GM06990 (cell line): ENCODE results near the gene RFTN1.

Experiments used
- DNase-seq: peaks from one replicate; pipeline ENCODE4 v3.0.0-alpha.2; 2011; ENCODE audit not compliant: insufficient read length; ENCODE audit errors: extremely low read depth
- H3K27me3 ChIP-seq: replicated peaks from 2 replicates; pipeline ENCODE4 v1.6.0; 2011; ENCODE audit warnings: low read length; ENCODE audit not compliant: control insufficient read depth, insufficient read depth
- H3K36me3 ChIP-seq: 2 replicates; pipeline ENCODE4 v1.5.1; 2011; ENCODE audit warnings: low read length; ENCODE audit not compliant: control insufficient read depth, insufficient read depth
- H3K4me3 ChIP-seq: replicated peaks from 2 replicates; pipeline ENCODE4 v1.5.1; 2011; ENCODE audit warnings: low read depth, mild to moderate bottlenecking, control low read depth, low read length
- TF ChIP-seq, protein P1 (sequence below): IDR thresholded peaks from 2 replicates; pipeline ENCODE4 v1.5.1; 2011; ENCODE audit warnings: low read length, control low read depth, mild to moderate bottlenecking, inconsistent platforms; ENCODE audit not compliant: insufficient read depth, poor library complexity, severe bottlenecking

The RFTN1 gene

DNA sequence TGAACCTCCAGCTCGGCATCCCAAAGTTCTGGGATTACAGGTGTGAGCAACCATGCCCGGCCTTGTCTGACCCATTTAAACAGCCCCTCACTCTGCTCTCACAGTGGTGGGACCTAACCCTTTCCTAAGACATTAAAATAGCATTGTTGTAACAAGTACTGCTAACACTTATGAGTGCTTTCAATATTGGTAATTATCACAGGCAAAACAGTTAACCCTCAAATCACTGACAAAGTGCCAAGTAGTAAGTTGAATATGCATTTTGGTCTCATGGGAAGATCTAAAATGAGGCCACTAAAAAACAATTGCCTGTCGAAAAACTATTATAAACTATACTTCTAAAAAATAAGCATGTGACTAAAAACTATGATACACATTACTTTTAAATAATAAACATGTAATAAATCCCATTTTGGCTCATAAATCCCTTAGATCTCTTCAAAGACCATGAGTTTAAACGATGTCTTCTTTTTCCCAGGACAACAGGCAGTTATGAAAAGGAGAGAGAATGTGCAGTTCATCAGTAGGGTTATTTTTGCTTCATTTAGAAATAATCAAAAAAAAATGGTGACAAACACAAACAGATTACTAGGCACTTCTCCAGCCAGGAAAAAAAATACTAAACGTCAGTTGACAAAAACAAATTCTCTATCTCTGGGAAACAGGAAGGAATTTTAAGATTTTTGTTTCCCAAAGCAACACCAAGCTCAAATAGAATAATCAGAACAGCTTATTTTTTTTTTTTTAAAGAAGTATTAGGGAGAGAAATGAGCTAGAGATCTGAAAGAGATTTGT, 95.4 kb downstream of the RFTN1 start:
- DNase-seq, result no peak
- TF ChIP-seq, protein P1, sequence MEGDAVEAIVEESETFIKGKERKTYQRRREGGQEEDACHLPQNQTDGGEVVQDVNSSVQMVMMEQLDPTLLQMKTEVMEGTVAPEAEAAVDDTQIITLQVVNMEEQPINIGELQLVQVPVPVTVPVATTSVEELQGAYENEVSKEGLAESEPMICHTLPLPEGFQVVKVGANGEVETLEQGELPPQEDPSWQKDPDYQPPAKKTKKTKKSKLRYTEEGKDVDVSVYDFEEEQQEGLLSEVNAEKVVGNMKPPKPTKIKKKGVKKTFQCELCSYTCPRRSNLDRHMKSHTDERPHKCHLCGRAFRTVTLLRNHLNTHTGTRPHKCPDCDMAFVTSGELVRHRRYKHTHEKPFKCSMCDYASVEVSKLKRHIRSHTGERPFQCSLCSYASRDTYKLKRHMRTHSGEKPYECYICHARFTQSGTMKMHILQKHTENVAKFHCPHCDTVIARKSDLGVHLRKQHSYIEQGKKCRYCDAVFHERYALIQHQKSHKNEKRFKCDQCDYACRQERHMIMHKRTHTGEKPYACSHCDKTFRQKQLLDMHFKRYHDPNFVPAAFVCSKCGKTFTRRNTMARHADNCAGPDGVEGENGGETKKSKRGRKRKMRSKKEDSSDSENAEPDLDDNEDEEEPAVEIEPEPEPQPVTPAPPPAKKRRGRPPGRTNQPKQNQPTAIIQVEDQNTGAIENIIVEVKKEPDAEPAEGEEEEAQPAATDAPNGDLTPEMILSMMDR, result no peak
- no peaks in the 10 kb centered on the region; the same call in 1 of the 2 replicates for H3K36me3 ChIP-seq
- H3K4me3 ChIP-seq, result no peak overlapping the region
- no peaks in the 10 kb centered on the region for H3K27me3 ChIP-seq

DNA sequence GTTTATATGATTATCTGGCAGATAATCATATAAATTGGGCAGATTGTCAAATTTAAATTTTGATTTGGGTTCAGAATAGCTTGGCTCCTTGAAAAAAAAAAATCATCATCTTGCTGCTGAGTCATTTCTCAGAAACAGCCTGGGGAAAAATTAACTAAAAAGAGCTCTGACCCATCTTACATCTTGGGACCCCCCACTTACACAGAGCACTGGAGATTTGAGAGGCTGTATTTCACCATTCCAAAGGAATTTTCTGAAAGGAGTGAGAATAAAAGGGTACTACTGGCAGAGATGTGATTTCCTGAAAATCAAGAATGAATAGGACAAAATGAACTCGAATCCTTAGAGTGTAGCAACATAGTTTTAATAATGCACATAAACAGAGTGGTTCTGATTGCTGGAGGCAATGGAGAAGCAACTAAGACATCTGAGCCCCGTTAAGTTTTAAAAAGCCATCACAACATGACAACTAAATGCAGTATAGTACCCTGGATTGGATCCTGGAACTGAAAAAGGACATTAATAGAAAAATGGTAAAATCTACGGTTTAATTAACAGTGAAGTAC, 97.5 kb downstream of the RFTN1 start:
- Histone ChIP-seq H3K4me3 (no peak overlapping the region), H3K36me3 (no peaks in the 10 kb centered on the region; the same call in 1 of the 2 replicates), H3K27me3 (no peaks in the 10 kb centered on the region)
- no peak for DNase-seq
- TF ChIP-seq, protein P1, result no peak

DNA sequence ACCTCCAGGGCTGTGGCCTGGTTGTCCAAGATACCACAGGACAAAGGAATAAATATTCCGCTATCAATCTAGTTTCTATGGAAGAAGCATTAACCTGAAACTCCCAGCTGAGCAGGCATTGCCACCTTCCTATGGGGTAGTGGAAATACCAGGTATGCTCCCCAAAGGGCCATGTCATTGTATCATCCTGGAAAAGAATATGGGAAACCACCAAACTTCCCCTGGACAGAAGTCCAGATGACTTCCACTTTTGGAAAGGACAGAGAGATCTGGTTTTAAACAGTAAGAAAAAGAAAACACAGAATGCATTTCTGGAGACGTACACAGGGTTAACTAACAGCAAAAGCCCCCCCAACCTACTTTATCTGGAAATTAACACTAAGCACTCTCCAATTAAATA, 100.2 kb downstream of the RFTN1 start:
- Histone ChIP-seq H3K27me3 (no peaks in the 10 kb centered on the region), H3K4me3 (no peak overlapping the region), H3K36me3 (peaks cover 8% of the 10 kb centered on the region)
- no peak for DNase-seq
- TF ChIP-seq, protein P1, result no peak

DNA sequence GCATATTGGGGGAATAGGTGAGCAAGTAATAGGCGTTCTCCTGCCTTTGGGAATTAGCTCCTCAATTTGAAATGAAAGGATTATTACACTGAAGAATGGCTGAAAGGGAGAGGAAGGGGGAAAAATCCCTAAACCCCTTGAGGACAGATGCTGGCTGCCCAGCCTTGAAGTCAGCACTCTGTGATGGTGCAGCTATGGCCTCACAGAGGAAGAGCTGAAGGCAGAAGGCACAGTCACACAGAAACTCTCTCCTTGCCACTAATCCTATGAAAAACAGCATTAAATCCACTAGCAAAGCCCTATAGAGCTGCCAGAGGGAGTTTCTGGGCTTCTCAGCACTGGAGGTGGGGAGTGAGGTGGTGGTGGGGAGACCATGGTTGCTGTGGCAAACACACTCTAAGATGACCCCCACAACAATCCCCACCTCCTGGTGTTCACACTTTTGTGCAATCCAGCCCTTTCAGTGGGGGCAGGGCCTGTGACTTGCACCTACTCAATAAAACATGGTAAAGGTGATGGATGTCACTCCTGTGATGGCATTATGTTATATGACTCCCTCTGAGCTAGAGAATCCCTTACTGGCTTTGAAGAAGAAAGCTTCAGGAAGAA, 101.2 kb downstream of the RFTN1 start:
- Histone ChIP-seq H3K36me3 (peaks cover 11% of the 10 kb centered on the region), H3K4me3 (no peak overlapping the region), H3K27me3 (no peaks in the 10 kb centered on the region)
- no peak for DNase-seq
- TF ChIP-seq, protein P1, result no peak

DNA sequence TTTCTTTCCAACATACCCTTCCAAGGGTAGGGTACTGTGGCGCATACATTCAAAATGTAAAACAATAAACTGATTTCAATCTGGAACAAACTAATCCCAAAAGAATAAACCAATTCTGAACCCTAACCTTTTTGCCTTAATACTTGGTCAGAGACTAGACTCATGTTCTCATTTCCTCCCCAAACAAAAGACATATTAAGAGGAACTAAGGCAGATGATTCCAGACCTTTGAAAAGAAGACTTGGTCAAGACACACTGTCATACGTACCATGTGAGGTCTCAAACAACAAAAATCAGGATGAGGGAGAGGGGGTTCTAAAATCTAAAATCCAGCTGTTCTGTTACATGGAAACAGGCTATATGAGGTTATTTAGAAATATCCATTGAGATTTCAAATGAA, 102.1 kb downstream of the RFTN1 start:
- peaks cover 11% of the 10 kb centered on the region for H3K36me3 ChIP-seq
- H3K4me3 ChIP-seq, result no peak overlapping the region

More for the DNA sequence above, 102.1 kb downstream of the RFTN1 start:
- TF ChIP-seq, protein P1, result no peak
- H3K27me3 ChIP-seq, result no peaks in the 10 kb centered on the region
- DNase-seq, result no peak
